HG02885 (cell line): ENCODE measurements around the gene RPUSD4.
"Not testable (repeated sequence)": the region's sequence is repeated elsewhere in the genome, so short reads cannot be mapped to it uniquely, and the experiment has no call there.

Experiments used
- ATAC-seq: cut with Tn5 transposase; IDR thresholded peaks from one replicate; pipeline ENCODE4 v1.9.1; 2021; ENCODE audit warnings: mild to moderate bottlenecking; ENCODE audit not compliant: unreplicated experiment, poor library complexity

The RPUSD4 gene

GRCh38 chr11:126211236-126212088 lies at the start of gene RPUSD4, which contains the start of gene FAM118B:
RPUSD4 (minus strand) TSS chr11:126211650; CDS start chr11:126211638, 12 bp downstream.
FAM118B (plus strand) TSS chr11:126211782; CDS start chr11:126235002, 23,220 bp downstream.
- peak; percentile 96 for ATAC-seq

- ATAC-seq: no peak
Observed at GRCh38 chr11:126257764-126258163, 46.3 kb upstream of the RPUSD4 start.

- ATAC-seq: no peak
Observed at GRCh38 chr11:126257144-126257543, 45.7 kb upstream of the RPUSD4 start.

- ATAC-seq: no peak
Observed at GRCh38 chr11:126256216-126256615, 44.8 kb upstream of the RPUSD4 start.

- ATAC-seq: not testable (repeated sequence)
Observed at GRCh38 chr11:126255507-126255906, 44.1 kb upstream of the RPUSD4 start.

- no peak for ATAC-seq
Observed at GRCh38 chr11:126254819-126255218, 43.4 kb upstream of the RPUSD4 start.

GRCh38 chr11:126253265-126253664 lies 41.8 kb upstream of the RPUSD4 start:
- ATAC-seq: no peak

- ATAC-seq: no peak
Observed at GRCh38 chr11:126246636-126247035, 35.2 kb upstream of the RPUSD4 start.

GRCh38 chr11:126233391-126233790 lies 21.9 kb upstream of the RPUSD4 start:
- no peak for ATAC-seq

- no peak for ATAC-seq
Observed at GRCh38 chr11:126232683-126233082, 21.2 kb upstream of the RPUSD4 start.

- no peak for ATAC-seq
Observed at GRCh38 chr11:126231725-126232459, 20.4 kb upstream of the RPUSD4 start.

GRCh38 chr11:126229858-126230540 lies 18.5 kb upstream of the RPUSD4 start:
- ATAC-seq: no peak

- no peak for ATAC-seq
Observed at GRCh38 chr11:126226334-126227084, 15.1 kb upstream of the RPUSD4 start.

GRCh38 chr11:126225295-126225665 lies 13.8 kb upstream of the RPUSD4 start:
- no peak for ATAC-seq

GRCh38 chr11:126224647-126225294 lies 13.3 kb upstream of the RPUSD4 start:
- ATAC-seq: no peak

GRCh38 chr11:126219547-126219946 lies 8.1 kb upstream of the RPUSD4 start:
- no peak for ATAC-seq

- no peak for ATAC-seq
Observed at GRCh38 chr11:126217491-126217890, 6.0 kb upstream of the RPUSD4 start.

- ATAC-seq: no peak
Observed at GRCh38 chr11:126216526-126217305, 5.3 kb upstream of the RPUSD4 start.

- ATAC-seq: no peak
Observed at GRCh38 chr11:126214841-126215240, 3.4 kb upstream of the RPUSD4 start.
